GM12878 (cell line): ENCODE data around the gene SETD2. TPM values are rescaled to one million over a fixed set of nuclear protein-coding genes. Genes with fewer than 3 reads are reported as not detected.

Experiments
- ATAC-seq: fragments of 200-7000 bp; cut with Tn5 transposase; 3 replicates; pipeline ENCODE4 v1.9.1; 2020; ENCODE audit warnings: mild to moderate bottlenecking, moderate library complexity
- BruUV-seq: library from RNA; stranded (reverse); fragments of 400-500 nt; replicated peaks from 2 replicates; lab custom pipeline; 2021; lab: Mats Ljungman, UMichigan
- CTCF ChIA-PET: fragments of 300-600 bp; sonication (Branson Sonifier 250); formaldehyde crosslinking; extraction: SDS; loops from one replicate; lab custom pipeline; 2021; ENCODE audit warnings: inconsistent platforms; lab: Yijun Ruan, JAX
- POLR2A ChIA-PET: fragments of 350-600 bp; formaldehyde crosslinking; extraction: SDS; loops from one replicate; lab custom pipeline; 2021; ENCODE audit warnings: inconsistent platforms; lab: Charles Lee
- RAD21 ChIA-PET: fragments of 300-600 bp; sonication (Branson Sonifier 250); formaldehyde crosslinking; loops from one replicate; lab custom pipeline; 2023; ENCODE audit warnings: antibody characterized with exemption; ENCODE audit not compliant: unreplicated experiment; lab: Charles Lee
- SMC1A ChIA-PET: fragments of 300-600 bp; sonication (Branson Sonifier 250); formaldehyde crosslinking; loops from one replicate; lab custom pipeline; 2023; ENCODE audit not compliant: unreplicated experiment, uncharacterized antibody; lab: Charles Lee
- DNase-seq: peaks from one replicate; pipeline ENCODE4 v3.0.0-alpha.2; 2011; ENCODE audit warnings: low read depth, low spot score
- FAIRE-seq: peaks from 3 replicates; lab custom pipeline; 2011; peaks lifted over from hg19 to GRCh38; lab: Jason Lieb, UNC
- H2AFZ ChIP-seq: 2 replicates; pipeline ENCODE4 v1.6.0; 2011; ENCODE audit warnings: low read depth, low read length, control low read depth; ENCODE audit not compliant: control insufficient read depth
- H3K27ac ChIP-seq: 2 replicates; pipeline ENCODE4 v1.5.1; 2011; ENCODE audit warnings: control low read depth; ENCODE audit not compliant: control insufficient read depth, insufficient read depth
- H3K27me3 ChIP-seq, 2 experiments: replicated peaks in 1 of 2; 2 replicates each; pipeline versions ENCODE4 v1.6.0 to v1.6.1; 2011; ENCODE audit warnings: low read length in 1 of 2; ENCODE audit not compliant: control insufficient read depth in 2 of 2, insufficient read depth in 2 of 2
- H3K36me3 ChIP-seq, 2 experiments: 2 replicates each; pipeline ENCODE4 v1.5.1; 2011; ENCODE audit warnings: low read length in 1 of 2; ENCODE audit not compliant: control insufficient read depth in 2 of 2, insufficient read depth in 2 of 2
- H3K4me1 ChIP-seq: 2 replicates; pipeline ENCODE4 v1.6.1; 2011; ENCODE audit warnings: mild to moderate bottlenecking, low read length, moderate library complexity, mixed read lengths; ENCODE audit not compliant: control insufficient read depth, insufficient read depth
- H3K4me2 ChIP-seq: 2 replicates; pipeline ENCODE4 v1.6.0; 2011; ENCODE audit warnings: control low read depth; ENCODE audit not compliant: control insufficient read depth, insufficient read depth
- H3K4me3 ChIP-seq: fragments of 200-600 bp; sonication (generic); 2 replicates; pipeline ENCODE4 v1.5.1; 2016
- H3K79me2 ChIP-seq: 2 replicates; pipeline ENCODE4 v1.6.0; 2011; ENCODE audit warnings: low read length; ENCODE audit not compliant: control insufficient read depth, insufficient read depth
- H3K9ac ChIP-seq: 2 replicates; pipeline ENCODE4 v1.8.0; 2011; ENCODE audit warnings: low read length, control low read depth, mixed read lengths; ENCODE audit not compliant: control insufficient read depth, insufficient read depth
- H3K9me3 ChIP-seq: replicated peaks from 3 replicates; pipeline ENCODE4 v1.5.1; 2011; ENCODE audit warnings: mild to moderate bottlenecking, low read length; ENCODE audit not compliant: control insufficient read depth, insufficient read depth
- H4K20me1 ChIP-seq: 2 replicates; pipeline ENCODE4 v1.6.0; 2011; ENCODE audit not compliant: control insufficient read depth, insufficient read depth
- FOXM1 ChIP-seq: IDR thresholded peaks from 2 replicates; pipeline ENCODE4 v1.6.1; 2012; ENCODE audit warnings: low read depth, mild to moderate bottlenecking, inconsistent platforms, low read length, moderate library complexity
- GATAD2B ChIP-seq: fragments of 450-650 bp; conservative IDR thresholded peaks from 2 replicates; pipeline ENCODE4 v1.6.1; 2017; ENCODE audit warnings: low read depth, mild to moderate bottlenecking, moderate library complexity
- PRDM15 ChIP-seq: fragments of 450-650 bp; formaldehyde crosslinking; IDR thresholded peaks from 2 replicates; pipeline ENCODE4 v1.4.0; 2020; ENCODE audit warnings: mild to moderate bottlenecking, moderate library complexity
- SIX5 ChIP-seq: IDR thresholded peaks from 2 replicates; pipeline ENCODE4 v1.6.1; 2011; ENCODE audit warnings: mild to moderate bottlenecking, low read depth, low read length, moderate library complexity; ENCODE audit not compliant: severe bottlenecking
- WGBS: methylation state at CpG from one replicate; pipeline ENCODE4 v1.1.6; 2016; ENCODE audit warnings: low lambda C conversion rate; ENCODE audit not compliant: insufficient replicate concordance, insufficient coverage; ENCODE audit errors: missing lambda C conversion rate; 5-methylcytosine and 5-hydroxymethylcytosine counted together
- in situ Hi-C: fragments of 300-500 bp; cut with MboI; formaldehyde crosslinking; loops from 9 replicates; pipeline ENCODE4 v1.14.3; 2018; ENCODE audit warnings: mixed read lengths
- intact Hi-C: fragments of 100-400 bp; cut with micrococcal nuclease; formaldehyde crosslinking; loops from one replicate; pipeline ENCODE4 v1.14.2; 2022; ENCODE audit not compliant: unreplicated experiment
- polyA plus RNA-seq, 11 experiments: library from polyadenylated mRNA; depleted of rRNA in 4 of 11; unstranded in 6 of 11; stranded (reverse) in 5 of 11; fragments of >200 nt; fragmentation: Nextera tagmentation in 4 of 11; fragmentation: Illumina TruSeq in 1 of 11; extraction: Ambion mirVana in 4 of 11; extraction: Trizol in 1 of 11; gene quantifications; 1 replicate in 1 of 11; 2 replicates in 10 of 11; pipeline versions ENCODE4 v1.2.1 to v1.2.3, GENCODE V29; 2011 to 2016; ENCODE audit warnings: inconsistent platforms in 2 of 11, missing spikeins in 2 of 11, low read depth in 1 of 11
- total RNA-seq, 4 experiments: library from RNA; depleted of rRNA in 3 of 4; stranded (reverse); fragments of >200 nt in 3 of 4; fragmentation: Illumina TruSeq in 1 of 4; extraction: Trizol in 1 of 4; gene quantifications; 2 replicates each; pipeline versions ENCODE4 v1.2.1 to v1.2.3, GENCODE V29; 2013 to 2021
- TF ChIP-seq, protein P1 (sequence below): fragments of 150-350 bp; IDR thresholded peaks from 2 replicates; pipeline ENCODE4 v1.6.1; 2014; ENCODE audit warnings: mild to moderate bottlenecking, low read depth, low read length

Gene SETD2
- total and polyA plus RNA-seq, 10 of the 15 experiments (the other 5 are each of a cell fraction or from before 2014, with no cell fraction given) = 8.4 to 44.9 (median 24.5) TPM

DNA sequence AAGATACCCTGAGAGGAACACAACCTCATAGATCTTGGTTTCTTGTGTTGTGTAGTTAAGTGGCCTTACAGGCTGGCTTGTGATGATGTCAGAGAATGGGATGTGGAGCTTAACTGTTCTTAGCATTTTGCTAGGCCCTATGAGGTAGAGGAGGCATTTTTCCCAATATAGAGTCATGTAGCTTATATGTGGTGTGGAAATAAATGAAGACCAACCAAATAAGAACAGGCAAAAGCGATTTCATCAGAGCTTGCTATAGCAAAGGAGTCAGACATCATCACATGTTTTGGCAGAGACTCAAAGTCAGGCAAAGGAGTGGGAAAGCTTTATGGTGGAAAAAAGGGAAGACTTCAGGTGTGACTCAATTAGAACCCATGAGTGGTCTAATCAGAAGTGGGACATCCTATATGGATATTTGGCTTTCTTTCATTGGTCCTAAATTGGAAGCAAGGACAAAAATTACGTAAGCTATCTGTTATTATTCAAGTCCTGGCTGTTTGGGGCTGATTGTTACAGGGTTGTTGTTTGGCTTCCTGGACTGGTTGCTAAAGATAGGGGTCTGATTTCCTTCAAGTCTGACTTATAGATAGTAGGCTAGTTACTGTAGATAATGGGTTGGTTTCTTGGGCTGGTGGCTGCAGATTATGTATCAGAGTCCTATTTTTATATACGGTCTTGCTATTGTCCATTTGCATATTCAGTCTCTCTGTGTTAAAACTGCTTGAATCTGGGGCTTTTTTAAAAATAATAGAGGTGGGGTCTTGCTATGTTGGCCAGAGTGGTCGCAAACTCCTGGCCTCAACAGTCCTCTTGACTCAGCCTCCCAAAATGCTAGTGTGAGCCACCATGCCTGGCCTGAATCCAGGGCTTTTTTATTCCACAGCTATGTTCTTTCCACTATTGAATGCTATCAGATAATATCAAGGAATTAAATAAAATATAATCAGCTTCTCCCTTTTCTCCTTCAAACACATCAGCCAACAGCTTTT, 30.3 kb upstream of the SETD2 start:
- ChIA-PET POLR2A (interaction anchor here (0.6 to 0.7 kb wide), 2 partner anchors 9 to 19 kb away, joined by 3 read pairs; no protein-coding TSS in a partner anchor), RAD21 (no interaction called here), CTCF (interaction anchor here (1.4 kb wide), 1 partner anchor 28 kb away, joined by 3 read pairs; no protein-coding TSS in a partner anchor), SMC1A (interaction anchor here (1.0 to 1.1 kb wide), 2 partner anchors 22 to 162 kb away, joined by 3 to 4 read pairs; no protein-coding TSS in a partner anchor)
- Histone ChIP-seq H3K36me3 (no peaks in the 10 kb centered on the region), H3K4me3 (no peak overlapping the region), H3K27ac (no peak overlapping the region), H3K9ac (no peak overlapping the region), H2AFZ (no peak overlapping the region), H3K4me1 (no peaks in the 10 kb centered on the region), H3K27me3 (no peaks in the 10 kb centered on the region), H3K9me3 (no peaks in the 10 kb centered on the region), H3K4me2 (no peak overlapping the region), H4K20me1 (no peaks in the 10 kb centered on the region), H3K79me2 (no peaks in the 10 kb centered on the region)
- in situ Hi-C loops (no loop called here), intact Hi-C loops (no loop called here)
- TF ChIP-seq SIX5 (no peak), PRDM15 (no peak), GATAD2B (no peak), FOXM1 (no peak)
- TF ChIP-seq, protein P1, sequence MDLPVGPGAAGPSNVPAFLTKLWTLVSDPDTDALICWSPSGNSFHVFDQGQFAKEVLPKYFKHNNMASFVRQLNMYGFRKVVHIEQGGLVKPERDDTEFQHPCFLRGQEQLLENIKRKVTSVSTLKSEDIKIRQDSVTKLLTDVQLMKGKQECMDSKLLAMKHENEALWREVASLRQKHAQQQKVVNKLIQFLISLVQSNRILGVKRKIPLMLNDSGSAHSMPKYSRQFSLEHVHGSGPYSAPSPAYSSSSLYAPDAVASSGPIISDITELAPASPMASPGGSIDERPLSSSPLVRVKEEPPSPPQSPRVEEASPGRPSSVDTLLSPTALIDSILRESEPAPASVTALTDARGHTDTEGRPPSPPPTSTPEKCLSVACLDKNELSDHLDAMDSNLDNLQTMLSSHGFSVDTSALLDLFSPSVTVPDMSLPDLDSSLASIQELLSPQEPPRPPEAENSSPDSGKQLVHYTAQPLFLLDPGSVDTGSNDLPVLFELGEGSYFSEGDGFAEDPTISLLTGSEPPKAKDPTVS = no peak
- no peak for FAIRE-seq
- ATAC-seq = no peak
- WGBS = 68% methylated on average over 4 of the region's 4 CpGs
- DNase-seq = no peak
- TSS peak; percentile 49 for BruUV-seq
